HG03460 (cell line): Measurements from ENCODE around the gene RPS27L.
"Not testable (repeated sequence)": the region's sequence is repeated elsewhere in the genome, so short reads cannot be mapped to it uniquely, and the experiment has no call there.

Experiments
- ATAC-seq: cut with Tn5 transposase; IDR thresholded peaks from one replicate; pipeline ENCODE4 v1.9.1; 2021; ENCODE audit not compliant: unreplicated experiment

RPS27L gene

DNA sequence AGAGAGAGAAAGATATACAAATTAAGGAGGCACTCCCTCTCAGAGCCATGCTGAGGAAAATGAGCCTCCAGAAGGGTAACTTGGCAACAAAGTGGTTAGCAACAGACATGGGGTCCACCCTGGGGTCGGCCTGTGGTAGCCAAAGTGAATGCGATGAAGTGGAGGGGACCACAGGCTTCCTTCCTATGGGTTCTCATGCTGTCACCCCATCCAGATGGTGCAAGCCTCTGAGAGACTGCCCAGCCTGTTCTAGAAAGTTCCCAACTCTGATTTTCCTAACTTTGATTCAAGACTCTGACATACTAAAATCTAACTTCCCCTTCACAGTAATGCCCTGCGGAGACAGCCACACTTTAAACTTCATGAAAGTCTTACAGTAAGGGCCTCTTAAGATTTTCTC is 53.9 kb downstream of the RPS27L start:
- no peak for ATAC-seq

GRCh38 chr15:63099581-63099980 is 57.7 kb downstream of the RPS27L start:
- ATAC-seq = not testable (repeated sequence)

DNA sequence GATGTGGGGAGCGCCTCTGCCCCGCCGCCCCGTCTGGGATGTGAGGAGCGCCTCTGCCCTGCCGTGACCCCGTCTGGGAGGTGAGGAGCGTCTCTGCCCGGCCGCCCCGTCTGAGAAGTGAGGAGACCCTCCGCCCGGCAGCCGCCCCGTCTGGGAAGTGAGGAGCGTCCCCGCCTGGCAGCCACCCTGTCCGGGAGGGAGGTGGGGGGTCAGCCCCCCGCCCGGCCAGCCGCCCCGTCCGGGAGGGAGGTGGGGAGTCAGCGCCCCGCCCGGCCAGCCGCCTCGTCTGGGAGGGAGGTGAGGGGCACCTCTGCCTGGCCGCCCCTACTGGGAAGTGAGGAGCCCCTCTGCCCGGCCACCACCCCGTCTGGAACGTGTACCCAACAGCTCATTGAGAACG is 58.4 kb downstream of the RPS27L start:
- ATAC-seq = not testable (repeated sequence)
